Ishikawa (cell line): ENCODE data around the gene REXO1.
"Not testable (repeated sequence)": the region's sequence is repeated elsewhere in the genome, so short reads cannot be mapped to it uniquely, and the experiment has no call there.

Source experiments
- CEBPB ChIP-seq: IDR thresholded peaks from 2 replicates; pipeline ENCODE4 v1.6.1; 2012
- EGR1 ChIP-seq: IDR thresholded peaks from 2 replicates; pipeline ENCODE4 v1.6.1; 2012
- EP300 ChIP-seq: IDR thresholded peaks from 2 replicates; pipeline ENCODE4 v1.6.1; 2012; ENCODE audit warnings: borderline replicate concordance
- RAD21 ChIP-seq: IDR thresholded peaks from 2 replicates; pipeline ENCODE4 v1.6.1; 2012; ENCODE audit warnings: low read depth
- TAF1 ChIP-seq: IDR thresholded peaks from 2 replicates; pipeline ENCODE4 v1.6.1; 2012; ENCODE audit warnings: low read depth, mild to moderate bottlenecking
- TCF12 ChIP-seq: IDR thresholded peaks from 2 replicates; pipeline ENCODE4 v1.6.1; 2012; ENCODE audit warnings: low read depth
- TEAD4 ChIP-seq: IDR thresholded peaks from 2 replicates; pipeline ENCODE4 v1.6.1; 2012
- YY1 ChIP-seq: IDR thresholded peaks from 2 replicates; pipeline ENCODE4 v1.6.1; 2012; ENCODE audit warnings: low read depth
- ZBTB7A ChIP-seq: IDR thresholded peaks from 2 replicates; pipeline ENCODE4 v1.6.1; 2012; ENCODE audit warnings: low read depth
- TF ChIP-seq, protein P1 (sequence below): IDR thresholded peaks from 2 replicates; pipeline ENCODE4 v1.6.1; 2012; ENCODE audit warnings: low read depth, mild to moderate bottlenecking
- TF ChIP-seq, protein P2 (sequence below): IDR thresholded peaks from 2 replicates; pipeline ENCODE4 v1.6.1; 2012

DNA sequence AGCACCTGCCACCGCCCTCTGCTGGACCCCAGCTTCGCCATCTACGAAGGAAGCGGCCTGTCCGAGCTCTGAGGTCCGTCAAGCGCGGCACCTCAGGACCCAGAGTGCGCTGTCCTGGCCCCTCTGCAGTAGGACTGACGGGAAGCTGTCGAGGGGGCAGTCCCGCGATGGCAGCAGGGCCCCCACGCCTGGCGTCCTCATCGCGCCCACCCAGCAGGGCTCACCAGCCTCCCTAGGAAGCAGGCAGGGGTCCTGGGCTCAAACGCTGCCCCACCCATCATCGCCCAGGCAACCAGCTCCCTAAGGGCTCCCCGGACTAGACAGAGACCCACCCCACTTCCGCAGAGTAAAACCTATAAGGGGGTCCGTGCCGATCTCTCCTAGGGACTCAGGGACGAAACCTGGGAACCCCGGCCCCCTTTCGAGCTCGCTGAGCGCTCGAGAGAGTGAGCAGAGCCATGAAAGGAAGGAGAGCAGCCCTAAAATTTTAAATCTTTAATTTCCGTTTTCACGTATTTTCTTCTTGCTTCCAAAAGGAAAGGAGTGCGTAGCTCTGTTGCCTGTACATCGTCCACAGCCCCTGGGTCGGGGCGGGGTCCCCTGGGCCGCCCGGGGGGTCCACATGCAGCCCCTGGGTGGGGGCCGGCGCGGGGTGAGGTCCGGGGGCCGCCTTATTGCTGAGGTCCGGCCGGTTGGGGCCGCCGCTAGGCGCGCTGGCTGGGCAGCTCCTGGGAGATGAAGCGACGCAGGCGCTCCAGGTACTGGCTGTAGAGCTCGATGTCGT is 28.4 kb upstream of the REXO1 start:
- TF ChIP-seq EP300, ZBTB7A, YY1, TEAD4, RAD21, TAF1, CEBPB, EGR1: not testable (repeated sequence)
- TF ChIP-seq, protein P1, sequence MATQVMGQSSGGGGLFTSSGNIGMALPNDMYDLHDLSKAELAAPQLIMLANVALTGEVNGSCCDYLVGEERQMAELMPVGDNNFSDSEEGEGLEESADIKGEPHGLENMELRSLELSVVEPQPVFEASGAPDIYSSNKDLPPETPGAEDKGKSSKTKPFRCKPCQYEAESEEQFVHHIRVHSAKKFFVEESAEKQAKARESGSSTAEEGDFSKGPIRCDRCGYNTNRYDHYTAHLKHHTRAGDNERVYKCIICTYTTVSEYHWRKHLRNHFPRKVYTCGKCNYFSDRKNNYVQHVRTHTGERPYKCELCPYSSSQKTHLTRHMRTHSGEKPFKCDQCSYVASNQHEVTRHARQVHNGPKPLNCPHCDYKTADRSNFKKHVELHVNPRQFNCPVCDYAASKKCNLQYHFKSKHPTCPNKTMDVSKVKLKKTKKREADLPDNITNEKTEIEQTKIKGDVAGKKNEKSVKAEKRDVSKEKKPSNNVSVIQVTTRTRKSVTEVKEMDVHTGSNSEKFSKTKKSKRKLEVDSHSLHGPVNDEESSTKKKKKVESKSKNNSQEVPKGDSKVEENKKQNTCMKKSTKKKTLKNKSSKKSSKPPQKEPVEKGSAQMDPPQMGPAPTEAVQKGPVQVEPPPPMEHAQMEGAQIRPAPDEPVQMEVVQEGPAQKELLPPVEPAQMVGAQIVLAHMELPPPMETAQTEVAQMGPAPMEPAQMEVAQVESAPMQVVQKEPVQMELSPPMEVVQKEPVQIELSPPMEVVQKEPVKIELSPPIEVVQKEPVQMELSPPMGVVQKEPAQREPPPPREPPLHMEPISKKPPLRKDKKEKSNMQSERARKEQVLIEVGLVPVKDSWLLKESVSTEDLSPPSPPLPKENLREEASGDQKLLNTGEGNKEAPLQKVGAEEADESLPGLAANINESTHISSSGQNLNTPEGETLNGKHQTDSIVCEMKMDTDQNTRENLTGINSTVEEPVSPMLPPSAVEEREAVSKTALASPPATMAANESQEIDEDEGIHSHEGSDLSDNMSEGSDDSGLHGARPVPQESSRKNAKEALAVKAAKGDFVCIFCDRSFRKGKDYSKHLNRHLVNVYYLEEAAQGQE = not testable (repeated sequence)
- TF ChIP-seq, protein P2, sequence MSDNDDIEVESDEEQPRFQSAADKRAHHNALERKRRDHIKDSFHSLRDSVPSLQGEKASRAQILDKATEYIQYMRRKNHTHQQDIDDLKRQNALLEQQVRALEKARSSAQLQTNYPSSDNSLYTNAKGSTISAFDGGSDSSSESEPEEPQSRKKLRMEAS = not testable (repeated sequence)
- 0 out of 2 replicates have a peak, but pooled peaks have one; percentile 2 for TF ChIP-seq TCF12
